WTC11 (cell line): Measurements from ENCODE around the gene ABL1. TPM values are rescaled to one million over a fixed set of nuclear protein-coding genes. Genes with fewer than 3 reads are reported as not detected.

Experiments used
- ATAC-seq: fragments of 200-7000 bp; cut with Tn5 transposase; 2 replicates; pipeline ENCODE4 v1.10.0; 2021; ENCODE audit warnings: mild to moderate bottlenecking, moderate library complexity
- CTCF ChIA-PET: fragments of 300-600 bp; sonication (Branson Sonifier 250); formaldehyde crosslinking; loops from one replicate; lab custom pipeline; 2021; ENCODE audit warnings: antibody characterized with exemption; lab: Charles Lee
- POLR2A ChIA-PET: fragments of 350-600 bp; sonication (Branson Sonifier 250); formaldehyde crosslinking; loops from one replicate; lab custom pipeline; 2021; ENCODE audit warnings: antibody characterized with exemption; lab: Charles Lee
- DNase-seq: peaks from one replicate; pipeline ENCODE4 v3.0.0; 2021; ENCODE audit warnings: low spot score
- H3K27ac Mint-ChIP-seq: 2 replicates; pipeline ENCODE4 v1.8.0; 2021; ENCODE audit warnings: mixed read lengths
- H3K27me3 Mint-ChIP-seq: 2 replicates; pipeline ENCODE4 v1.8.0; 2021; ENCODE audit warnings: low read depth, mild to moderate bottlenecking, moderate library complexity, mixed read lengths
- H3K36me3 Mint-ChIP-seq: 2 replicates; pipeline ENCODE4 v1.8.0; 2021; ENCODE audit warnings: mixed read lengths
- H3K4me1 Mint-ChIP-seq: 2 replicates; pipeline ENCODE4 v1.8.0; 2022; ENCODE audit warnings: mixed read lengths
- H3K4me3 Mint-ChIP-seq: 2 replicates; pipeline ENCODE4 v1.8.0; 2021; ENCODE audit warnings: mild to moderate bottlenecking, moderate library complexity, mixed read lengths
- H3K9me3 Mint-ChIP-seq: 2 replicates; pipeline ENCODE4 v1.8.0; 2021; ENCODE audit warnings: mixed read lengths
- ELF4 ChIP-seq: sonication (generic); formaldehyde crosslinking; IDR thresholded peaks from 2 replicates; pipeline ENCODE4 v1.8.1; 2022; ENCODE audit warnings: low read depth, mild to moderate bottlenecking, moderate library complexity, missing genetic modification reagents
- EMX1 ChIP-seq: fragments of 250-450 bp; sonication (Bioruptor Pico); IDR thresholded peaks from 2 replicates; pipeline ENCODE4 v1.8.0; 2021; ENCODE audit warnings: mild to moderate bottlenecking
- ESRRA ChIP-seq: sonication (generic); formaldehyde crosslinking; IDR thresholded peaks from 2 replicates; pipeline ENCODE4 v1.8.1; 2022; ENCODE audit warnings: mild to moderate bottlenecking, missing genetic modification reagents, borderline replicate concordance
- FOXK1 ChIP-seq: sonication (generic); formaldehyde crosslinking; IDR thresholded peaks from 2 replicates; pipeline ENCODE4 v1.8.0; 2022; ENCODE audit warnings: mild to moderate bottlenecking, moderate library complexity, missing genetic modification reagents
- FOXP1 ChIP-seq: sonication (generic); formaldehyde crosslinking; IDR thresholded peaks from 2 replicates; pipeline ENCODE4 v1.8.0; 2022; ENCODE audit warnings: missing genetic modification reagents, mild to moderate bottlenecking, moderate library complexity, borderline replicate concordance
- GRHL2 ChIP-seq: fragments of 250-450 bp; sonication (Bioruptor Pico); IDR thresholded peaks from 2 replicates; pipeline ENCODE4 v1.8.0; 2022; ENCODE audit warnings: mild to moderate bottlenecking, moderate library complexity; ENCODE audit not compliant: insufficient replicate concordance, severe bottlenecking
- NFE2L1 ChIP-seq: sonication (generic); formaldehyde crosslinking; IDR thresholded peaks from 2 replicates; pipeline ENCODE4 v1.8.1; 2023; ENCODE audit warnings: missing genetic modification reagents
- NFYB ChIP-seq: sonication (generic); formaldehyde crosslinking; conservative IDR thresholded peaks from 2 replicates; pipeline ENCODE4 v1.8.0; 2022; ENCODE audit warnings: low read depth, missing genetic modification reagents
- NR1H2 ChIP-seq: sonication (generic); formaldehyde crosslinking; IDR thresholded peaks from 2 replicates; pipeline ENCODE4 v1.9.0; 2021; ENCODE audit warnings: mild to moderate bottlenecking, moderate library complexity, missing genetic modification reagents
- SMAD3 ChIP-seq: sonication (generic); formaldehyde crosslinking; IDR thresholded peaks from 2 replicates; pipeline ENCODE4 v1.8.0; 2022; ENCODE audit warnings: missing genetic modification reagents, mild to moderate bottlenecking, borderline replicate concordance
- SMAD4 ChIP-seq: sonication (generic); formaldehyde crosslinking; IDR thresholded peaks from 2 replicates; pipeline ENCODE4 v1.8.0; 2022; ENCODE audit warnings: mild to moderate bottlenecking, missing genetic modification reagents
- SOX15 ChIP-seq: fragments of 250-450 bp; sonication (Bioruptor Pico); IDR thresholded peaks from 2 replicates; pipeline ENCODE4 v1.9.0; 2021; ENCODE audit warnings: mild to moderate bottlenecking
- SP1 ChIP-seq: sonication (generic); formaldehyde crosslinking; conservative IDR thresholded peaks from 2 replicates; pipeline ENCODE4 v1.8.1; 2022; ENCODE audit warnings: missing genetic modification reagents
- TEAD1 ChIP-seq: sonication (generic); formaldehyde crosslinking; IDR thresholded peaks from 2 replicates; pipeline ENCODE4 v1.8.0; 2022; ENCODE audit warnings: mild to moderate bottlenecking, missing genetic modification reagents
- ZBTB21 ChIP-seq: sonication (generic); formaldehyde crosslinking; IDR thresholded peaks from 2 replicates; pipeline ENCODE4 v1.8.1; 2023; ENCODE audit warnings: mild to moderate bottlenecking, missing genetic modification reagents, borderline replicate concordance
- ZNF121 ChIP-seq: sonication (generic); formaldehyde crosslinking; IDR thresholded peaks from 2 replicates; pipeline ENCODE4 v1.8.0; 2023; ENCODE audit warnings: missing genetic modification reagents
- ZNF317 ChIP-seq: sonication (generic); formaldehyde crosslinking; IDR thresholded peaks from 2 replicates; pipeline ENCODE4 v1.8.1; 2023; ENCODE audit warnings: low read depth, mild to moderate bottlenecking, moderate library complexity, missing genetic modification reagents, borderline replicate concordance
- ZNF423 ChIP-seq: fragments of 250-450 bp; sonication (Bioruptor Pico); IDR thresholded peaks from 2 replicates; pipeline ENCODE4 v2.1.2; 2022; ENCODE audit warnings: mild to moderate bottlenecking, moderate library complexity
- total RNA-seq: library from RNA; stranded (reverse); gene quantifications from 3 replicates; pipeline ENCODE4 v1.2.3, GENCODE V29; 2021
- TF ChIP-seq, protein P1 (sequence below): fragments of 200-600 bp; IDR thresholded peaks from 2 replicates; pipeline ENCODE4 v1.8.0; 2022; ENCODE audit warnings: antibody characterized with exemption
- TF ChIP-seq, protein P2 (sequence below): sonication (generic); formaldehyde crosslinking; IDR thresholded peaks from 2 replicates; pipeline ENCODE4 v1.8.0; 2022; ENCODE audit warnings: missing genetic modification reagents
- TF ChIP-seq, protein P3 (sequence below): sonication (generic); formaldehyde crosslinking; IDR thresholded peaks from 2 replicates; pipeline ENCODE4 v1.8.1; 2022; ENCODE audit warnings: mild to moderate bottlenecking, moderate library complexity, missing genetic modification reagents
- TF ChIP-seq, protein P4 (sequence below): sonication (generic); formaldehyde crosslinking; IDR thresholded peaks from 2 replicates; pipeline ENCODE4 v1.8.1; 2023; ENCODE audit warnings: mild to moderate bottlenecking, missing genetic modification reagents, borderline replicate concordance
- TF ChIP-seq, protein P5 (sequence below): fragments of 250-450 bp; sonication (Bioruptor Pico); IDR thresholded peaks from 2 replicates; pipeline ENCODE4 v1.8.0; 2021; ENCODE audit warnings: mild to moderate bottlenecking
- TF ChIP-seq, protein P6 (sequence below): sonication (generic); formaldehyde crosslinking; IDR thresholded peaks from 2 replicates; pipeline ENCODE4 v1.8.1; 2023; ENCODE audit warnings: mild to moderate bottlenecking, missing genetic modification reagents, moderate library complexity

The ABL1 gene
- total RNA-seq, 1 experiment from 2014 or later: 104 TPM

DNA sequence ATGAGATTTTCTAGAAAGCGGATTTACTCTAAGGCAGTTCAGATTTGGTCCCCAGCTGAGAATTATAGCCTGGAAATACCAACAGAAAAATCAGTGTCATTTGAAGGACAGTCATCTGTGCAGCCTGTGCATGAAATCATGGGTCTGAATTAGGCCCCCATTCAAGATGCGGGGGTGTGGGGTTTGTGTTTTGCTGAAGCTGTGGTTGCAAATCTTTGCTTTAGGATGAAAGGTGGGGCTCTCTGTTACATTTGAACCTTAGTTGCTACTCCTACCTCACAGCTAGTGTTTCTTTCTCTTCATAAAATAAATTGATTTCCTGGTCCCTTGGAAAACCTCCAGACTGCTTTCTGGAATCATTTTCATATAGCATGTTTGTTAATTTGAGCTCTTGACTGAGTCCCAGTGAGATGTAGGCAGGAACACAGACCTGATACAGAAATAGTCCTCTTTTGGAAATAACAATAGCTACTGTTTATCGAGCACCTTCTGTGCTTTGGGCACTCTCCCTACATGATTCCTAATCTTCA, 4.8 kb upstream of the ABL1 start:
- POLR2A ChIA-PET: no interaction called here
- TF ChIP-seq, protein P1, sequence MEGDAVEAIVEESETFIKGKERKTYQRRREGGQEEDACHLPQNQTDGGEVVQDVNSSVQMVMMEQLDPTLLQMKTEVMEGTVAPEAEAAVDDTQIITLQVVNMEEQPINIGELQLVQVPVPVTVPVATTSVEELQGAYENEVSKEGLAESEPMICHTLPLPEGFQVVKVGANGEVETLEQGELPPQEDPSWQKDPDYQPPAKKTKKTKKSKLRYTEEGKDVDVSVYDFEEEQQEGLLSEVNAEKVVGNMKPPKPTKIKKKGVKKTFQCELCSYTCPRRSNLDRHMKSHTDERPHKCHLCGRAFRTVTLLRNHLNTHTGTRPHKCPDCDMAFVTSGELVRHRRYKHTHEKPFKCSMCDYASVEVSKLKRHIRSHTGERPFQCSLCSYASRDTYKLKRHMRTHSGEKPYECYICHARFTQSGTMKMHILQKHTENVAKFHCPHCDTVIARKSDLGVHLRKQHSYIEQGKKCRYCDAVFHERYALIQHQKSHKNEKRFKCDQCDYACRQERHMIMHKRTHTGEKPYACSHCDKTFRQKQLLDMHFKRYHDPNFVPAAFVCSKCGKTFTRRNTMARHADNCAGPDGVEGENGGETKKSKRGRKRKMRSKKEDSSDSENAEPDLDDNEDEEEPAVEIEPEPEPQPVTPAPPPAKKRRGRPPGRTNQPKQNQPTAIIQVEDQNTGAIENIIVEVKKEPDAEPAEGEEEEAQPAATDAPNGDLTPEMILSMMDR: no peak
- TF ChIP-seq NFE2L1 (CRISPR knock-in tag) (no peak), FOXK1 (no peak), SP1 (CRISPR knock-in tag) (no peak), NR1H2 (no peak), TEAD1 (CRISPR knock-in tag) (no peak), EMX1 (no peak), SMAD3 (no peak), ZNF121 (CRISPR knock-in tag) (no peak), SMAD4 (CRISPR knock-in tag) (no peak), GRHL2 (no peak), ZBTB21 (CRISPR knock-in tag) (no peak)
- TF ChIP-seq, protein P2, sequence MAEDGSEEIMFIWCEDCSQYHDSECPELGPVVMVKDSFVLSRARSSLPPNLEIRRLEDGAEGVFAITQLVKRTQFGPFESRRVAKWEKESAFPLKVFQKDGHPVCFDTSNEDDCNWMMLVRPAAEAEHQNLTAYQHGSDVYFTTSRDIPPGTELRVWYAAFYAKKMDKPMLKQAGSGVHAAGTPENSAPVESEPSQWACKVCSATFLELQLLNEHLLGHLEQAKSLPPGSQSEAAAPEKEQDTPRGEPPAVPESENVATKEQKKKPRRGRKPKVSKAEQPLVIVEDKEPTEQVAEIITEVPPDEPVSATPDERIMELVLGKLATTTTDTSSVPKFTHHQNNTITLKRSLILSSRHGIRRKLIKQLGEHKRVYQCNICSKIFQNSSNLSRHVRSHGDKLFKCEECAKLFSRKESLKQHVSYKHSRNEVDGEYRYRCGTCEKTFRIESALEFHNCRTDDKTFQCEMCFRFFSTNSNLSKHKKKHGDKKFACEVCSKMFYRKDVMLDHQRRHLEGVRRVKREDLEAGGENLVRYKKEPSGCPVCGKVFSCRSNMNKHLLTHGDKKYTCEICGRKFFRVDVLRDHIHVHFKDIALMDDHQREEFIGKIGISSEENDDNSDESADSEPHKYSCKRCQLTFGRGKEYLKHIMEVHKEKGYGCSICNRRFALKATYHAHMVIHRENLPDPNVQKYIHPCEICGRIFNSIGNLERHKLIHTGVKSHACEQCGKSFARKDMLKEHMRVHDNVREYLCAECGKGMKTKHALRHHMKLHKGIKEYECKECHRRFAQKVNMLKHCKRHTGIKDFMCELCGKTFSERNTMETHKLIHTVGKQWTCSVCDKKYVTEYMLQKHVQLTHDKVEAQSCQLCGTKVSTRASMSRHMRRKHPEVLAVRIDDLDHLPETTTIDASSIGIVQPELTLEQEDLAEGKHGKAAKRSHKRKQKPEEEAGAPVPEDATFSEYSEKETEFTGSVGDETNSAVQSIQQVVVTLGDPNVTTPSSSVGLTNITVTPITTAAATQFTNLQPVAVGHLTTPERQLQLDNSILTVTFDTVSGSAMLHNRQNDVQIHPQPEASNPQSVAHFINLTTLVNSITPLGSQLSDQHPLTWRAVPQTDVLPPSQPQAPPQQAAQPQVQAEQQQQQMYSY (CRISPR knock-in tag): no peak
- TF ChIP-seq, protein P3, sequence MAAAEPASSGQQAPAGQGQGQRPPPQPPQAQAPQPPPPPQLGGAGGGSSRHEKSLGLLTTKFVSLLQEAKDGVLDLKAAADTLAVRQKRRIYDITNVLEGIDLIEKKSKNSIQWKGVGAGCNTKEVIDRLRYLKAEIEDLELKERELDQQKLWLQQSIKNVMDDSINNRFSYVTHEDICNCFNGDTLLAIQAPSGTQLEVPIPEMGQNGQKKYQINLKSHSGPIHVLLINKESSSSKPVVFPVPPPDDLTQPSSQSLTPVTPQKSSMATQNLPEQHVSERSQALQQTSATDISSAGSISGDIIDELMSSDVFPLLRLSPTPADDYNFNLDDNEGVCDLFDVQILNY: no peak
- TF ChIP-seq, protein P4, sequence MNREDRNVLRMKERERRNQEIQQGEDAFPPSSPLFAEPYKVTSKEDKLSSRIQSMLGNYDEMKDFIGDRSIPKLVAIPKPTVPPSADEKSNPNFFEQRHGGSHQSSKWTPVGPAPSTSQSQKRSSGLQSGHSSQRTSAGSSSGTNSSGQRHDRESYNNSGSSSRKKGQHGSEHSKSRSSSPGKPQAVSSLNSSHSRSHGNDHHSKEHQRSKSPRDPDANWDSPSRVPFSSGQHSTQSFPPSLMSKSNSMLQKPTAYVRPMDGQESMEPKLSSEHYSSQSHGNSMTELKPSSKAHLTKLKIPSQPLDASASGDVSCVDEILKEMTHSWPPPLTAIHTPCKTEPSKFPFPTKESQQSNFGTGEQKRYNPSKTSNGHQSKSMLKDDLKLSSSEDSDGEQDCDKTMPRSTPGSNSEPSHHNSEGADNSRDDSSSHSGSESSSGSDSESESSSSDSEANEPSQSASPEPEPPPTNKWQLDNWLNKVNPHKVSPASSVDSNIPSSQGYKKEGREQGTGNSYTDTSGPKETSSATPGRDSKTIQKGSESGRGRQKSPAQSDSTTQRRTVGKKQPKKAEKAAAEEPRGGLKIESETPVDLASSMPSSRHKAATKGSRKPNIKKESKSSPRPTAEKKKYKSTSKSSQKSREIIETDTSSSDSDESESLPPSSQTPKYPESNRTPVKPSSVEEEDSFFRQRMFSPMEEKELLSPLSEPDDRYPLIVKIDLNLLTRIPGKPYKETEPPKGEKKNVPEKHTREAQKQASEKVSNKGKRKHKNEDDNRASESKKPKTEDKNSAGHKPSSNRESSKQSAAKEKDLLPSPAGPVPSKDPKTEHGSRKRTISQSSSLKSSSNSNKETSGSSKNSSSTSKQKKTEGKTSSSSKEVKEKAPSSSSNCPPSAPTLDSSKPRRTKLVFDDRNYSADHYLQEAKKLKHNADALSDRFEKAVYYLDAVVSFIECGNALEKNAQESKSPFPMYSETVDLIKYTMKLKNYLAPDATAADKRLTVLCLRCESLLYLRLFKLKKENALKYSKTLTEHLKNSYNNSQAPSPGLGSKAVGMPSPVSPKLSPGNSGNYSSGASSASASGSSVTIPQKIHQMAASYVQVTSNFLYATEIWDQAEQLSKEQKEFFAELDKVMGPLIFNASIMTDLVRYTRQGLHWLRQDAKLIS (CRISPR knock-in tag): no peak
- Mint-ChIP-seq H3K27ac (peak overlapping the region; percentile 32), H3K4me3 (no peak overlapping the region), H3K36me3 (peaks cover 13% of the 10 kb centered on the region), H3K27me3 (no peaks in the 10 kb centered on the region), H3K4me1 (peaks cover 52% of the 10 kb centered on the region), H3K9me3 (peaks cover 10% of the 10 kb centered on the region)
- CTCF ChIA-PET: interaction anchor here (1.4 kb wide), 2 partner anchors 36 to 39 kb away, joined by 4 to 5 read pairs; no protein-coding TSS in a partner anchor
- DNase-seq (no peak), ATAC-seq (no peak)

DNA sequence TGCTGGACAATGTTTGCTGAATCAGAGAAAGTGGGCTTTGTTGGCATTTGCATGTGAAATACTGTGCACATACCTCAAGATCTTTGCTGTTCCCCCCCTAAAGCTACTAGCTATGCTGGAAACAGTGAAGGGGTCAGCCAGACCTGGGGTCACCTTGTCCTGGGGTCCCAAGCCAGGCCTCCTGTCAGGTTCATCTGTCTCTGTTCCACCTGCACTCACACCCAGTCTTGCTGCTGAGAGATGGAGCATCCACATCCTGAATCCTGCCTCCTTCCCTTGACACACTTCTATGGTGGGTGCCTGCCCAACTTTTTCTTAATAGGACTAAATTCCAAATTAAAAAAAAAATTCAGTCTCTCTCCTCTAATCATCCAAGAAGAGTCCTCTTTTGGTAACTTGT, 4.0 kb upstream of the ABL1 start:
- CTCF ChIA-PET: interaction anchor here (1.4 kb wide), 2 partner anchors 35 to 39 kb away, joined by 4 to 5 read pairs; no protein-coding TSS in a partner anchor
- no peak for DNase-seq
- Mint-ChIP-seq H3K4me3 (no peak overlapping the region), H3K27me3 (no peaks in the 10 kb centered on the region), H3K4me1 (peaks cover 45% of the 10 kb centered on the region), H3K9me3 (peaks cover 10% of the 10 kb centered on the region), H3K27ac (no peak overlapping the region), H3K36me3 (peaks cover 13% of the 10 kb centered on the region)
- ATAC-seq: no peak
- TF ChIP-seq NFYB: no peak
- no peak for TF ChIP-seq SP1 (CRISPR knock-in tag)
- TF ChIP-seq, protein P5, sequence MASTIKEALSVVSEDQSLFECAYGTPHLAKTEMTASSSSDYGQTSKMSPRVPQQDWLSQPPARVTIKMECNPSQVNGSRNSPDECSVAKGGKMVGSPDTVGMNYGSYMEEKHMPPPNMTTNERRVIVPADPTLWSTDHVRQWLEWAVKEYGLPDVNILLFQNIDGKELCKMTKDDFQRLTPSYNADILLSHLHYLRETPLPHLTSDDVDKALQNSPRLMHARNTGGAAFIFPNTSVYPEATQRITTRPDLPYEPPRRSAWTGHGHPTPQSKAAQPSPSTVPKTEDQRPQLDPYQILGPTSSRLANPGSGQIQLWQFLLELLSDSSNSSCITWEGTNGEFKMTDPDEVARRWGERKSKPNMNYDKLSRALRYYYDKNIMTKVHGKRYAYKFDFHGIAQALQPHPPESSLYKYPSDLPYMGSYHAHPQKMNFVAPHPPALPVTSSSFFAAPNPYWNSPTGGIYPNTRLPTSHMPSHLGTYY: no peak
- no peak for TF ChIP-seq FOXP1
- TF ChIP-seq SOX15 (CRISPR knock-in tag): no peak
- no peak for TF ChIP-seq ELF4
- no peak for TF ChIP-seq ZNF423
- TF ChIP-seq ESRRA (CRISPR knock-in tag): no peak
- no peak for TF ChIP-seq NFE2L1 (CRISPR knock-in tag)
- TF ChIP-seq, protein P6, sequence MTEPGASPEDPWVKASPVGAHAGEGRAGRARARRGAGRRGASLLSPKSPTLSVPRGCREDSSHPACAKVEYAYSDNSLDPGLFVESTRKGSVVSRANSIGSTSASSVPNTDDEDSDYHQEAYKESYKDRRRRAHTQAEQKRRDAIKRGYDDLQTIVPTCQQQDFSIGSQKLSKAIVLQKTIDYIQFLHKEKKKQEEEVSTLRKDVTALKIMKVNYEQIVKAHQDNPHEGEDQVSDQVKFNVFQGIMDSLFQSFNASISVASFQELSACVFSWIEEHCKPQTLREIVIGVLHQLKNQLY: no peak
- no peak for TF ChIP-seq ZNF317 (CRISPR knock-in tag)
- POLR2A ChIA-PET: no interaction called here
